GM12872 (cell line): ENCODE measurements around the gene WIPF2.

Experiments
- CTCF ChIP-seq: IDR thresholded peaks from 3 replicates; pipeline ENCODE4 v1.5.1; 2011; ENCODE audit warnings: low read depth, mild to moderate bottlenecking, low read length, moderate library complexity; ENCODE audit not compliant: insufficient read depth

Gene WIPF2

GRCh38 chr17:40307001-40307730, 88.1 kb downstream of the WIPF2 start:
- no peak for TF ChIP-seq CTCF

- no peak for TF ChIP-seq CTCF
These were observed 88.7 kb downstream of the WIPF2 start for GRCh38 chr17:40307740-40308239.

GRCh38 chr17:40309031-40309948, 90.2 kb downstream of the WIPF2 start, which contains the start of gene RARA:
Gene RARA, plus strand, starts transcription at chr17:40309180. Its CDS starts 22,039 bp downstream, at chr17:40331219.
- no peak for TF ChIP-seq CTCF

- no peak for TF ChIP-seq CTCF
These were observed 90.9 kb downstream of the WIPF2 start for GRCh38 chr17:40309949-40310510.

GRCh38 chr17:40310882-40311391, 91.8 kb downstream of the WIPF2 start:
- TF ChIP-seq CTCF, result no peak

GRCh38 chr17:40311575-40311974, 92.5 kb downstream of the WIPF2 start:
- TF ChIP-seq CTCF, result no peak

- no peak for TF ChIP-seq CTCF
These were observed 93.1 kb downstream of the WIPF2 start for GRCh38 chr17:40312131-40312731.
